Measurements from ENCODE around the gene CRAMP1.
"Not testable (repeated sequence)": the region's sequence is repeated elsewhere in the genome, so short reads cannot be mapped to it uniquely, and the experiment has no call there.

The CRAMP1 gene

GRCh38 chr16:1612320-1613111, at the start of gene CRAMP1:
TSS of gene CRAMP1 (plus strand) at chr16:1612360. CDS start at chr16:1614640, 2,280 bp downstream.
- no peak for DNase-seq (ENCODE audit: low spot score)

GRCh38 chr16:1563786-1564185, 48.4 kb upstream of the CRAMP1 start:
- no peak for DNase-seq (ENCODE audit: low spot score)

- DNase-seq (ENCODE audit: low spot score): no peak
These were observed 47.8 kb upstream of the CRAMP1 start for GRCh38 chr16:1564325-1564724.

- no peak for DNase-seq (ENCODE audit: low spot score)
These were observed 46.9 kb upstream of the CRAMP1 start for GRCh38 chr16:1565083-1565805.

GRCh38 chr16:1567988-1568387, 44.2 kb upstream of the CRAMP1 start:
- DNase-seq (ENCODE audit: low spot score): no peak

- DNase-seq (ENCODE audit: low spot score): no peak
These were observed 41.0 kb upstream of the CRAMP1 start for GRCh38 chr16:1571012-1571671.

- DNase-seq (ENCODE audit: low spot score): no peak
These were observed 39.5 kb upstream of the CRAMP1 start for GRCh38 chr16:1572673-1573072.

GRCh38 chr16:1573301-1573700, 38.9 kb upstream of the CRAMP1 start:
- DNase-seq (ENCODE audit: low spot score): no peak

- no peak for DNase-seq (ENCODE audit: low spot score)
These were observed 36.6 kb upstream of the CRAMP1 start for GRCh38 chr16:1575578-1575977.

GRCh38 chr16:1579214-1579613, 32.9 kb upstream of the CRAMP1 start:
- DNase-seq (ENCODE audit: low spot score): no peak

- no peak for DNase-seq (ENCODE audit: low spot score)
These were observed 31.9 kb upstream of the CRAMP1 start for GRCh38 chr16:1580256-1580655.

- DNase-seq (ENCODE audit: low spot score): no peak
These were observed 31.2 kb upstream of the CRAMP1 start for GRCh38 chr16:1580956-1581355.

- no peak for DNase-seq (ENCODE audit: low spot score)
These were observed 30.4 kb upstream of the CRAMP1 start for GRCh38 chr16:1581804-1582203.

- no peak for DNase-seq (ENCODE audit: low spot score)
These were observed 29.0 kb upstream of the CRAMP1 start for GRCh38 chr16:1583180-1583579.

- no peak for DNase-seq (ENCODE audit: low spot score)
These were observed 27.2 kb upstream of the CRAMP1 start for GRCh38 chr16:1584926-1585484.

- no peak for DNase-seq (ENCODE audit: low spot score)
These were observed 21.8 kb upstream of the CRAMP1 start for GRCh38 chr16:1590366-1590765.

- DNase-seq (ENCODE audit: low spot score): no peak
These were observed 21.0 kb upstream of the CRAMP1 start for GRCh38 chr16:1590930-1591705.

GRCh38 chr16:1592446-1592845, 19.7 kb upstream of the CRAMP1 start:
- DNase-seq (ENCODE audit: low spot score): no peak

GRCh38 chr16:1595511-1595910, 16.6 kb upstream of the CRAMP1 start:
- DNase-seq (ENCODE audit: low spot score): not testable (repeated sequence)

GRCh38 chr16:1596516-1596915, 15.6 kb upstream of the CRAMP1 start:
- DNase-seq (ENCODE audit: low spot score): no peak

- DNase-seq (ENCODE audit: low spot score): no peak
These were observed 15.0 kb upstream of the CRAMP1 start for GRCh38 chr16:1597154-1597553.

GRCh38 chr16:1601031-1601430, 11.1 kb upstream of the CRAMP1 start:
- no peak for DNase-seq (ENCODE audit: low spot score)
